SK-N-SH (cell line): ENCODE measurements around the gene GOLGA6C. TPM values are rescaled to one million over a fixed set of nuclear protein-coding genes. Genes with fewer than 3 reads are reported as not detected.

Experiments used
- CTCF ChIA-PET: fragments of 300-600, 350-600 bp; formaldehyde crosslinking; extraction: SDS; loops from one replicate; lab custom pipeline; 2021; lab: Yijun Ruan, JAX
- POLR2A ChIA-PET: fragments of 350-600 bp; sonication (Branson Sonifier 250); formaldehyde crosslinking; extraction: SDS; loops from one replicate; lab custom pipeline; 2020; ENCODE audit warnings: antibody characterized with exemption, inconsistent platforms; lab: Yijun Ruan, JAX
- DNase-seq: peaks from one replicate; pipeline ENCODE4 v3.0.0; 2012
- H2AFZ ChIP-seq: fragments of 200-600 bp; sonication (generic); 2 replicates; pipeline ENCODE4 v1.8.1; 2016; ENCODE audit warnings: antibody characterized with exemption, mild to moderate bottlenecking, low read depth
- H3F3A ChIP-seq: fragments of 200-600 bp; sonication (generic); replicated peaks from 2 replicates; pipeline ENCODE3; 2016; ENCODE audit warnings: antibody characterized with exemption, mild to moderate bottlenecking; ENCODE audit not compliant: insufficient read depth
- H3K27ac ChIP-seq, 2 experiments: fragments of 200-500 bp in 1 of 2; fragments of 200-600 bp in 1 of 2; sonication (Bioruptor generic) in 1 of 2; sonication (generic), shearing (Covaris generic) in 1 of 2; 2 replicates each; pipeline versions ENCODE4 v1.5.1 to v1.6.1; 2014 to 2016; ENCODE audit warnings: low read depth in 2 of 2, inconsistent platforms in 1 of 2, low read length in 1 of 2, mild to moderate bottlenecking in 1 of 2, mixed read lengths in 1 of 2
- H3K27me3 ChIP-seq: fragments of 200-600 bp; sonication (generic), shearing (Covaris generic); 2 replicates; pipeline ENCODE4 v1.6.1; 2016; ENCODE audit warnings: mixed run types; ENCODE audit not compliant: insufficient read depth
- H3K36me3 ChIP-seq, 2 experiments: fragments of 200-500 bp in 1 of 2; fragments of 200-600 bp in 1 of 2; sonication (Bioruptor generic) in 1 of 2; sonication (generic) in 1 of 2; replicated peaks in 1 of 2; 2 replicates each; pipeline versions ENCODE3 to v1.5.1; 2014 to 2016; ENCODE audit warnings: low read length in 1 of 2, mild to moderate bottlenecking in 1 of 2; ENCODE audit not compliant: insufficient read depth in 2 of 2, control insufficient read depth in 1 of 2
- H3K4me1 ChIP-seq, 2 experiments: fragments of 200-500 bp in 1 of 2; fragments of 200-600 bp in 1 of 2; sonication (Bioruptor generic) in 1 of 2; sonication (generic), shearing (Covaris generic) in 1 of 2; 2 replicates each; pipeline versions ENCODE4 v1.5.1 to v1.6.1; 2014 to 2016; ENCODE audit warnings: low read depth in 1 of 2, low read length in 1 of 2, mixed run types in 1 of 2; ENCODE audit not compliant: insufficient read depth in 2 of 2, control insufficient read depth in 1 of 2
- H3K4me2 ChIP-seq: fragments of 200-600 bp; sonication (generic), shearing (Covaris generic); 2 replicates; pipeline ENCODE4 v1.6.1; 2017; ENCODE audit warnings: mixed run types
- H3K4me3 ChIP-seq, 2 experiments: fragments of 200-500 bp in 1 of 2; fragments of 200-600 bp in 1 of 2; sonication (Bioruptor generic) in 1 of 2; sonication (generic), shearing (Covaris generic) in 1 of 2; 2 replicates each; pipeline versions ENCODE4 v1.5.1 to v1.8.1; 2014 to 2016; ENCODE audit warnings: low read depth in 2 of 2, inconsistent platforms in 1 of 2, low read length in 1 of 2, mild to moderate bottlenecking in 1 of 2, mixed read lengths in 1 of 2, moderate library complexity in 1 of 2
- H3K79me2 ChIP-seq: fragments of 200-600 bp; sonication (generic); 2 replicates; pipeline ENCODE4 v1.8.1; 2017; ENCODE audit warnings: mild to moderate bottlenecking; ENCODE audit not compliant: insufficient read depth
- H3K9ac ChIP-seq: fragments of 200-600 bp; sonication (generic); 2 replicates; pipeline ENCODE4 v1.6.1; 2017; ENCODE audit warnings: mixed run types
- H3K9me2 ChIP-seq: fragments of 200-600 bp; sonication (generic); 2 replicates; pipeline ENCODE4 v1.6.1; 2017; ENCODE audit warnings: mixed run types
- H3K9me3 ChIP-seq: fragments of 200-600 bp; sonication (generic); 2 replicates; pipeline ENCODE4 v1.6.1; 2017; ENCODE audit warnings: mixed run types, mild to moderate bottlenecking, moderate library complexity
- H4K20me1 ChIP-seq: fragments of 200-600 bp; sonication (generic); 2 replicates; pipeline ENCODE4 v1.6.1; 2017; ENCODE audit warnings: mild to moderate bottlenecking, mixed run types; ENCODE audit not compliant: insufficient read depth
- CHD2 ChIP-seq: fragments of 150-350 bp; IDR thresholded peaks from 2 replicates; pipeline ENCODE4 v1.6.1; 2018; ENCODE audit warnings: low read length; ENCODE audit not compliant: partially characterized antibody
- ELF1 ChIP-seq: IDR thresholded peaks from 2 replicates; pipeline ENCODE4 v1.4.0; 2012
- FOSL2 ChIP-seq: IDR thresholded peaks from 2 replicates; pipeline ENCODE4 v1.4.0; 2012; ENCODE audit warnings: low read depth, mild to moderate bottlenecking, moderate library complexity, borderline replicate concordance
- FOXJ3 ChIP-seq: sonication (generic); formaldehyde crosslinking; IDR thresholded peaks from 2 replicates; pipeline ENCODE4 v1.5.1; 2020; ENCODE audit warnings: mild to moderate bottlenecking, missing genetic modification reagents
- FOXM1 ChIP-seq: IDR thresholded peaks from 2 replicates; pipeline ENCODE4 v1.4.0; 2012; ENCODE audit warnings: low read depth, mild to moderate bottlenecking
- GABPA ChIP-seq: IDR thresholded peaks from 2 replicates; pipeline ENCODE4 v1.4.0; 2012; ENCODE audit warnings: low read depth, mild to moderate bottlenecking
- GATA2 ChIP-seq: sonication (generic); formaldehyde crosslinking; IDR thresholded peaks from 2 replicates; pipeline ENCODE4 v1.5.0; 2020; ENCODE audit warnings: mild to moderate bottlenecking, missing genetic modification reagents
- MXI1 ChIP-seq: IDR thresholded peaks from 2 replicates; pipeline ENCODE4 v1.6.1; 2012; ENCODE audit warnings: mild to moderate bottlenecking, low read depth, low read length, improper control_type of control experiment
- RAD21 ChIP-seq: IDR thresholded peaks from 2 replicates; pipeline ENCODE4 v1.6.1; 2012; ENCODE audit warnings: mild to moderate bottlenecking, low read length
- RCOR1 ChIP-seq: fragments of 150-350 bp; IDR thresholded peaks from 2 replicates; pipeline ENCODE4 v1.6.1; 2017; ENCODE audit warnings: antibody characterized with exemption, low read length
- RFX5 ChIP-seq: IDR thresholded peaks from 2 replicates; pipeline ENCODE4 v1.6.1; 2012; ENCODE audit warnings: mild to moderate bottlenecking, improper control_type of control experiment, low read length
- RXRA ChIP-seq: IDR thresholded peaks from 2 replicates; pipeline ENCODE4 v1.4.0; 2012; ENCODE audit warnings: low read depth, mild to moderate bottlenecking, borderline replicate concordance
- SMC3 ChIP-seq: IDR thresholded peaks from 2 replicates; pipeline ENCODE4 v1.6.1; 2012; ENCODE audit warnings: low read depth, low read length, improper control_type of control experiment
- TEAD4 ChIP-seq: IDR thresholded peaks from 2 replicates; pipeline ENCODE4 v1.4.0; 2012; ENCODE audit warnings: mild to moderate bottlenecking, borderline replicate concordance; ENCODE audit not compliant: insufficient read depth
- WGBS: methylation state at CpG from one replicate; pipeline ENCODE4 v1.1.6; 2017; ENCODE audit warnings: low lambda C conversion rate; 5-methylcytosine and 5-hydroxymethylcytosine counted together
- polyA plus RNA-seq, 3 experiments: library from polyadenylated mRNA; depleted of rRNA; stranded (reverse); fragments of >200 nt; gene quantifications; 2 replicates each; pipeline ENCODE4 v1.2.3, GENCODE V29; 2012
- TF ChIP-seq, protein P1 (sequence below): IDR thresholded peaks from 2 replicates; pipeline ENCODE4; 2012
- TF ChIP-seq, protein P2 (sequence below): IDR thresholded peaks from 2 replicates; pipeline ENCODE4 v1.4.0; 2012; ENCODE audit warnings: low read depth
- TF ChIP-seq, protein P3 (sequence below): IDR thresholded peaks from 2 replicates; pipeline ENCODE4 v1.4.0; 2012; ENCODE audit warnings: low read depth, borderline replicate concordance
- TF ChIP-seq, protein P4 (sequence below): IDR thresholded peaks from 2 replicates; pipeline ENCODE4 v1.4.0; 2012; ENCODE audit warnings: low read depth, borderline replicate concordance

The GOLGA6C gene
- polyA plus RNA-seq, 1 of the 3 experiments (the other 2 are of a cell fraction), result not detected

DNA sequence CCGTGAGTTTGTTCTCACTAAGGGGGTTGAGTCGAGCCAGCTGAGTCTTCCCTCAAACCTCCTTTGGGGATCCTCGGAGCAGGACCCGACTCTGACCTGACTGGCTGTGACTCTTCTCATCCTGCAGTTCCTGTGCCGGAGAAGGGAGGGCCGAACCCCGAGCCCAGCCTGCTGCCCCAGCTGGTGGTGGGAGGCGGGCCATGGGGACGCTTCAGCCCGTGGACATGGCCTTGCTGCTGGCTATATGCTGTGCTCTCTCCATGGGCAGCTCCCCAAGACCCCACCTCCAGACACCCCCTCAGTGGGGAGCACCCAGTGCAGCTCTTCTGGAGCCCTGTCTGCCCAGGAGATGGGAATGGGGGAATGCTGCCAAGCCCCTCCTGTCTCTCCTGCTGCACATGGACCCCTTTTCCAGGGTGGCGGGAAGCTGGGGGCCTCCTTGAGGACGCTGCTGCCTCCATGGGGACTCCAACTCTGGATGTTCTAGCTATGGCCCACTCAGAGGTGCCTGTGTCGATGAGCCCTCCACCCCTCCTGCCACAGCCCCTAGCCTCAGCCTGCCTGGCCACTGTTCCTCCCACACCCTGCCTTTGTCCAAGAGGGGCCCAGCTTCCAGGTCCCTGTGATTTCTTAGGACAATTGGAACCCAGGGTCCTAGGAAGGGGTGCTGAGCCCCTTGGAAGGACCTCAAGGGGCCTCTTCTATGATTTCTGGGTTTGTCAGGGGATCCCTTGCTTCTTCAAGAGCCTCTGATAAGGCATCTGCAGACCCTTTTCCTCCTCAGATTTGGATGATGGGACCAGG is 43.6 kb upstream of the GOLGA6C start:
- no peaks in the 10 kb centered on the region; a peak in 1 of 4 replicates for H3K4me1 ChIP-seq
- H4K20me1 ChIP-seq, result peaks cover 37% of the 10 kb centered on the region
- H3K4me3 ChIP-seq, result no peak overlapping the region
- no peak overlapping the region for H2AFZ ChIP-seq
- TF ChIP-seq RAD21 (no peak), ELF1 (no peak), TEAD4 (no peak), GABPA (no peak), RFX5 (no peak), FOXJ3 (CRISPR knock-in tag) (no peak), FOXM1 (no peak), MXI1 (no peak), RXRA (no peak), RCOR1 (no peak), GATA2 (no peak), SMC3 (no peak), FOSL2 (no peak), CHD2 (no peak)
- TF ChIP-seq, protein P1, sequence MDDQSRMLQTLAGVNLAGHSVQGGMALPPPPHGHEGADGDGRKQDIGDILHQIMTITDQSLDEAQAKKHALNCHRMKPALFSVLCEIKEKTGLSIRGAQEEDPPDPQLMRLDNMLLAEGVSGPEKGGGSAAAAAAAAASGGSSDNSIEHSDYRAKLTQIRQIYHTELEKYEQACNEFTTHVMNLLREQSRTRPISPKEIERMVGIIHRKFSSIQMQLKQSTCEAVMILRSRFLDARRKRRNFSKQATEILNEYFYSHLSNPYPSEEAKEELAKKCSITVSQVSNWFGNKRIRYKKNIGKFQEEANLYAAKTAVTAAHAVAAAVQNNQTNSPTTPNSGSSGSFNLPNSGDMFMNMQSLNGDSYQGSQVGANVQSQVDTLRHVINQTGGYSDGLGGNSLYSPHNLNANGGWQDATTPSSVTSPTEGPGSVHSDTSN, result no peak
- TF ChIP-seq, protein P2, sequence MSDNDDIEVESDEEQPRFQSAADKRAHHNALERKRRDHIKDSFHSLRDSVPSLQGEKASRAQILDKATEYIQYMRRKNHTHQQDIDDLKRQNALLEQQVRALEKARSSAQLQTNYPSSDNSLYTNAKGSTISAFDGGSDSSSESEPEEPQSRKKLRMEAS, result no peak
- TF ChIP-seq, protein P3, sequence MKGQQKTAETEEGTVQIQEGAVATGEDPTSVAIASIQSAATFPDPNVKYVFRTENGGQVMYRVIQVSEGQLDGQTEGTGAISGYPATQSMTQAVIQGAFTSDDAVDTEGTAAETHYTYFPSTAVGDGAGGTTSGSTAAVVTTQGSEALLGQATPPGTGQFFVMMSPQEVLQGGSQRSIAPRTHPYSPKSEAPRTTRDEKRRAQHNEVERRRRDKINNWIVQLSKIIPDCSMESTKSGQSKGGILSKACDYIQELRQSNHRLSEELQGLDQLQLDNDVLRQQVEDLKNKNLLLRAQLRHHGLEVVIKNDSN, result no peak
- TF ChIP-seq, protein P4, sequence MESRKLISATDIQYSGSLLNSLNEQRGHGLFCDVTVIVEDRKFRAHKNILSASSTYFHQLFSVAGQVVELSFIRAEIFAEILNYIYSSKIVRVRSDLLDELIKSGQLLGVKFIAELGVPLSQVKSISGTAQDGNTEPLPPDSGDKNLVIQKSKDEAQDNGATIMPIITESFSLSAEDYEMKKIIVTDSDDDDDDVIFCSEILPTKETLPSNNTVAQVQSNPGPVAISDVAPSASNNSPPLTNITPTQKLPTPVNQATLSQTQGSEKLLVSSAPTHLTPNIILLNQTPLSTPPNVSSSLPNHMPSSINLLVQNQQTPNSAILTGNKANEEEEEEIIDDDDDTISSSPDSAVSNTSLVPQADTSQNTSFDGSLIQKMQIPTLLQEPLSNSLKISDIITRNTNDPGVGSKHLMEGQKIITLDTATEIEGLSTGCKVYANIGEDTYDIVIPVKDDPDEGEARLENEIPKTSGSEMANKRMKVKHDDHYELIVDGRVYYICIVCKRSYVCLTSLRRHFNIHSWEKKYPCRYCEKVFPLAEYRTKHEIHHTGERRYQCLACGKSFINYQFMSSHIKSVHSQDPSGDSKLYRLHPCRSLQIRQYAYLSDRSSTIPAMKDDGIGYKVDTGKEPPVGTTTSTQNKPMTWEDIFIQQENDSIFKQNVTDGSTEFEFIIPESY, result no peak
- DNase-seq, result no peak
- 81% methylated on average over 9 of the region's 13 CpGs for WGBS
- H3K27ac ChIP-seq, result no peak overlapping the region
- H3K4me2 ChIP-seq, result no peak overlapping the region
- H3K36me3 ChIP-seq, result peaks cover 1 to 18% of the 10 kb centered on the region in 2 experiments
- no peaks in the 10 kb centered on the region for H3K9me2 ChIP-seq
- ChIA-PET POLR2A (no interaction called here), CTCF (interaction anchor here (1.3 to 3.8 kb wide), 3 partner anchors 9 to 185 kb away, joined by 3 to 23 read pairs (median 14); partner anchors contain the start of gene C15orf39)
- peaks cover 10% of the 10 kb centered on the region; the same call in 1 of the 2 replicates for H3K79me2 ChIP-seq
- no peaks in the 10 kb centered on the region for H3K27me3 ChIP-seq
- no peak overlapping the region for H3K9ac ChIP-seq
- H3F3A ChIP-seq, result no peaks in the 10 kb centered on the region
- H3K9me3 ChIP-seq, result no peaks in the 10 kb centered on the region
